Measurements from ENCODE around the gene FSTL5. TPM values are rescaled to one million over a fixed set of nuclear protein-coding genes. Genes with fewer than 3 reads are reported as not detected.

The FSTL5 gene
- total RNA-seq, 1 experiment from 2014 or later, result 1.9 TPM

DNA sequence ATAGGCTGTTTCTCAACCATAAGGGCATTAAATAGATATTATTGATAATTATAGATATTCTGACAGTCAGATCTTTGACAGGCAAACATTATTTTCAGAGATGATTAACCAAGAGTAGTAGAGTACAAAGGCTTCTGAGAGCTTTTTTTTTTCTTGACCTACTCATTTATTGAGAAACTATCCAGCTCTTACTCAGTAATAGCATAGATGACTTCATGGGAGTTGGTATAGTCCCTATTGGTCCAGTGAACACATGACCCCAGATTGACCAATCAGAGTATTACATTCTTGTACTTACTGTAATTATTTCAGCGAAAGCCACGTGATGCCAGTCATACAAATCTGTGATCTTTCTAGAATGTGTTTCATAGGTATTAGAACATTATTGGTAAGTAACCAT, 508.7 kb downstream of the FSTL5 start:
- Mint-ChIP-seq H3K4me1 (ENCODE audit: low read depth, unreplicated experiment) (no peaks in the 10 kb centered on the region), H3K36me3 (ENCODE audit: insufficient read depth, unreplicated experiment) (no peaks in the 10 kb centered on the region), H3K27ac (ENCODE audit: unreplicated experiment) (no peak overlapping the region), H3K27me3 (ENCODE audit: insufficient read depth, unreplicated experiment) (no peaks in the 10 kb centered on the region), H3K4me3 (ENCODE audit: unreplicated experiment) (no peak overlapping the region), H3K9me3 (ENCODE audit: unreplicated experiment) (no peaks in the 10 kb centered on the region)
- ChIA-PET POLR2A (no interaction called here), CTCF (no interaction called here)
- TF ChIP-seq, protein P1, sequence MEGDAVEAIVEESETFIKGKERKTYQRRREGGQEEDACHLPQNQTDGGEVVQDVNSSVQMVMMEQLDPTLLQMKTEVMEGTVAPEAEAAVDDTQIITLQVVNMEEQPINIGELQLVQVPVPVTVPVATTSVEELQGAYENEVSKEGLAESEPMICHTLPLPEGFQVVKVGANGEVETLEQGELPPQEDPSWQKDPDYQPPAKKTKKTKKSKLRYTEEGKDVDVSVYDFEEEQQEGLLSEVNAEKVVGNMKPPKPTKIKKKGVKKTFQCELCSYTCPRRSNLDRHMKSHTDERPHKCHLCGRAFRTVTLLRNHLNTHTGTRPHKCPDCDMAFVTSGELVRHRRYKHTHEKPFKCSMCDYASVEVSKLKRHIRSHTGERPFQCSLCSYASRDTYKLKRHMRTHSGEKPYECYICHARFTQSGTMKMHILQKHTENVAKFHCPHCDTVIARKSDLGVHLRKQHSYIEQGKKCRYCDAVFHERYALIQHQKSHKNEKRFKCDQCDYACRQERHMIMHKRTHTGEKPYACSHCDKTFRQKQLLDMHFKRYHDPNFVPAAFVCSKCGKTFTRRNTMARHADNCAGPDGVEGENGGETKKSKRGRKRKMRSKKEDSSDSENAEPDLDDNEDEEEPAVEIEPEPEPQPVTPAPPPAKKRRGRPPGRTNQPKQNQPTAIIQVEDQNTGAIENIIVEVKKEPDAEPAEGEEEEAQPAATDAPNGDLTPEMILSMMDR (IDR thresholded peaks at IDR 0.05; ENCODE audit: insufficient read depth in 1 of 2, low read depth in 1 of 2, low read length in 1 of 2, severe bottlenecking in 1 of 2, unreplicated experiment in 1 of 2), result no peak
- DNase-seq, result no peak
- H3K36me3 ChIP-seq (ENCODE audit: control insufficient read depth, insufficient read depth, low read length), result no peaks in the 10 kb centered on the region
- BruUV-seq (replicated peaks), result no TSS peak
- H3K4me3 ChIP-seq (ENCODE audit: low read depth, low read length), result no peak overlapping the region
- H3K9me3 ChIP-seq, result no peaks in the 10 kb centered on the region
- H3K4me1 ChIP-seq, result no peaks in the 10 kb centered on the region
- no peaks in the 10 kb centered on the region for H3K27me3 ChIP-seq (replicated peaks; ENCODE audit: control insufficient read depth, insufficient read depth, low read length)
- intact Hi-C loops (cut with micrococcal nuclease; ENCODE audit: unreplicated experiment), result no loop called here

DNA sequence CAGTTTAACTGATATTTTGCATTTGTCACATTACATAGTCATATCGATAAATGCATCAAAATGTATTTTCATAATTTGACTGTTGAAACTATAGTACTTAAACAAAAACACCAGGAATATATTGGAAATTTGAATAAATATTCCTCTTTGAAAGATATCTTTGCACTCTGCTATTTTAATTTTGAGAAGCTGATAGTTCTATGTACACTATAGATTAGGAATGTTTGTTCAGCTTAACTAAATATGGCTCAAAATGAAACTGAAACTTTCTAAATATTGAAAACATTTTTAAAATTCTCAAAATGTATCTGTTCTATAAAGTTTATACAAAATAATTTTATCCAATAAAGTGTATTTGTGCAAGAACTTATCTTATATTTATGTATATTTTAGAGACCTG, 510.1 kb downstream of the FSTL5 start:
- ChIA-PET CTCF (no interaction called here), POLR2A (no interaction called here)
- Histone ChIP-seq H3K4me3 (ENCODE audit: low read depth, low read length) (no peak overlapping the region), H3K9me3 (no peaks in the 10 kb centered on the region), H3K4me1 (no peaks in the 10 kb centered on the region), H3K27me3 (replicated peaks; ENCODE audit: control insufficient read depth, insufficient read depth, low read length) (no peaks in the 10 kb centered on the region), H3K36me3 (ENCODE audit: control insufficient read depth, insufficient read depth, low read length) (no peaks in the 10 kb centered on the region)
- H3K27me3 Mint-ChIP-seq (ENCODE audit: insufficient read depth, unreplicated experiment), result no peaks in the 10 kb centered on the region
- no peaks in the 10 kb centered on the region for H3K36me3 Mint-ChIP-seq (ENCODE audit: insufficient read depth, unreplicated experiment)
- intact Hi-C loops (cut with micrococcal nuclease; ENCODE audit: unreplicated experiment), result no loop called here
- H3K4me1 Mint-ChIP-seq (ENCODE audit: low read depth, unreplicated experiment), result no peaks in the 10 kb centered on the region
- H3K9me3 Mint-ChIP-seq (ENCODE audit: unreplicated experiment), result no peaks in the 10 kb centered on the region
- H3K4me3 Mint-ChIP-seq (ENCODE audit: unreplicated experiment), result no peak overlapping the region
- TF ChIP-seq, protein P1 (IDR thresholded peaks at IDR 0.05; ENCODE audit: insufficient read depth in 1 of 2, low read depth in 1 of 2, low read length in 1 of 2, severe bottlenecking in 1 of 2, unreplicated experiment in 1 of 2), result no peak
- DNase-seq, result no peak
- BruUV-seq (replicated peaks), result no TSS peak
- H3K27ac Mint-ChIP-seq (ENCODE audit: unreplicated experiment), result no peak overlapping the region

DNA sequence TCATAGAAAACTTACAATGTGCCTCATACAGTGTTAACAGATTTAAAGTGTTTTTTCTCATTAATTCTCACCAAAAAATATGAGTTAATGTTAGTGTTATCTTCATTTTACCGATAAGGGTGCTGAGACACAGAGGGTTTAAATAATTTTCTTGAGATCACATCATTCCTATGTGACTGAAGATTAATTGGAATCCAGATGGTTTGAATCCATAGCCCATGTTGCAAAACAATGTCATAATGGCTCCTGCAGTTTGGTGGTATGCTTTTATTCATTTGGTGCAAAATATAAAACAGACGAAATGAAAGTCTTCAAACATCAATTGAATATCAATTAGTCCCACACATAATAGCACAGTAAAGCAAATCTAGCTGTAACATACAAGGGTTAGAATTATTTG, 512.2 kb downstream of the FSTL5 start:
- no TSS peak for BruUV-seq (replicated peaks)
- intact Hi-C loops (cut with micrococcal nuclease; ENCODE audit: unreplicated experiment), result no loop called here
- Mint-ChIP-seq H3K4me3 (ENCODE audit: unreplicated experiment) (no peak overlapping the region), H3K36me3 (ENCODE audit: insufficient read depth, unreplicated experiment) (no peaks in the 10 kb centered on the region), H3K9me3 (ENCODE audit: unreplicated experiment) (no peaks in the 10 kb centered on the region), H3K4me1 (ENCODE audit: low read depth, unreplicated experiment) (no peaks in the 10 kb centered on the region), H3K27ac (ENCODE audit: unreplicated experiment) (no peak overlapping the region), H3K27me3 (ENCODE audit: insufficient read depth, unreplicated experiment) (no peaks in the 10 kb centered on the region)
- Histone ChIP-seq H3K27me3 (replicated peaks; ENCODE audit: control insufficient read depth, insufficient read depth, low read length) (no peaks in the 10 kb centered on the region), H3K4me1 (no peaks in the 10 kb centered on the region), H3K4me3 (ENCODE audit: low read depth, low read length) (no peak overlapping the region), H3K9me3 (no peaks in the 10 kb centered on the region), H3K36me3 (ENCODE audit: control insufficient read depth, insufficient read depth, low read length) (no peaks in the 10 kb centered on the region)
- POLR2A ChIA-PET, result no interaction called here
- TF ChIP-seq, protein P1 (IDR thresholded peaks at IDR 0.05; ENCODE audit: insufficient read depth in 1 of 2, low read depth in 1 of 2, low read length in 1 of 2, severe bottlenecking in 1 of 2, unreplicated experiment in 1 of 2), result no peak
- DNase-seq, result no peak
- CTCF ChIA-PET, result no interaction called here
